ENCODE measurements around the gene BTRC.
"Not testable (repeated sequence)": the region's sequence is repeated elsewhere in the genome, so short reads cannot be mapped to it uniquely, and the experiment has no call there.

The BTRC gene

DNA sequence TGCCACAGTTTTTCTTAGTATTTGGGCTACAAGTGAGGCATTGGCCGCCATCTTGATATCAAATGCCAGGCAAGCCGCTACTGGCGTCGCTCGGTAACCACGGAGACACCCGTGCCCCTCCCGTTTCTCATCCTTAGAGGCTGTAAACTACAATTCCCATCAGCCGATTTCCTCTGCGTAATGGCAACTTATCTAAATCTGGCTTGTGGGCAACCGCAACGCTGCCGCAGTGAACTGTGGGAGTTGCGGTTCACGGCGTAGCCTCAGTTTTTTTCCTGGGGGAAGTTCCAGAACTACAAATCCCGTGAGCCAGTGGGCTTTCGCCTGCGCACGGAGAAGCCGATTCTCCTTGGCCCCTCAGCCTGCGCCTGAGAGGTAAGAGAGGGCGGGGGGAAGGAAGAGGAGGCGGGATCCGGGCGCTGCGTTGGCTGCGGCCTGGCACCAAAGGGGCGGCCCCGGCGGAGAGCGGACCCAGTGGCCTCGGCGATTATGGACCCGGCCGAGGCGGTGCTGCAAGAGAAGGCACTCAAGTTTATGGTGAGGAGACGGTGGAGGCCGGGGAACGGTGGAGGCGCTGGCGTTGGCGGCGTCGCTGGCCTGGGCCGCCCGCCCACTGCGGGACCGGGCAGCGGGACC, at the start of gene BTRC:
Gene BTRC, plus strand, starts transcription at position 474 of the 636 bp plus-strand sequence. Its CDS starts 16 bp downstream, at position 490.
- DNase-seq (ENCODE audit: low read depth in 2 of 3, low spot score in 1 of 3): peak; percentile 91 to 96 (median 92)

DNA sequence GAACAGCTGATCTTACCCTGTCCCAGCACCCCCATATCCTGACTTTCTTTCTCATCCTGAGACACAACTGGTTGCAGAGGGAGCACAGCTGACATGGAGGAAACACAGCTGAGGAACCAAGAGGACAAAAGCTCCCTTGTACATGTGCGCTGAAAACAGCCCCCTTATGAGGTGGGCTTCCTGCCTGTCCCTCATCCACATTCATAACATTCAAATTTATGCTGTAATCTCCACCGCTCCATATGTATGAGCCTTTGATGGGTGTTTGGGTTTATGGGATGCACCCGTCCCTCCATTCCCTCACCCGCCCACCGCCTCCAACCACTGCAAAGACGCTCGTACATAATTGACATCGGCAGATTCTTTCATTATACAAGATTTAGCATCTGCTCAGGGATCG, 49.6 kb upstream of the BTRC start:
- DNase-seq (ENCODE audit: low read depth in 2 of 3, low spot score in 1 of 3): no peak

DNA sequence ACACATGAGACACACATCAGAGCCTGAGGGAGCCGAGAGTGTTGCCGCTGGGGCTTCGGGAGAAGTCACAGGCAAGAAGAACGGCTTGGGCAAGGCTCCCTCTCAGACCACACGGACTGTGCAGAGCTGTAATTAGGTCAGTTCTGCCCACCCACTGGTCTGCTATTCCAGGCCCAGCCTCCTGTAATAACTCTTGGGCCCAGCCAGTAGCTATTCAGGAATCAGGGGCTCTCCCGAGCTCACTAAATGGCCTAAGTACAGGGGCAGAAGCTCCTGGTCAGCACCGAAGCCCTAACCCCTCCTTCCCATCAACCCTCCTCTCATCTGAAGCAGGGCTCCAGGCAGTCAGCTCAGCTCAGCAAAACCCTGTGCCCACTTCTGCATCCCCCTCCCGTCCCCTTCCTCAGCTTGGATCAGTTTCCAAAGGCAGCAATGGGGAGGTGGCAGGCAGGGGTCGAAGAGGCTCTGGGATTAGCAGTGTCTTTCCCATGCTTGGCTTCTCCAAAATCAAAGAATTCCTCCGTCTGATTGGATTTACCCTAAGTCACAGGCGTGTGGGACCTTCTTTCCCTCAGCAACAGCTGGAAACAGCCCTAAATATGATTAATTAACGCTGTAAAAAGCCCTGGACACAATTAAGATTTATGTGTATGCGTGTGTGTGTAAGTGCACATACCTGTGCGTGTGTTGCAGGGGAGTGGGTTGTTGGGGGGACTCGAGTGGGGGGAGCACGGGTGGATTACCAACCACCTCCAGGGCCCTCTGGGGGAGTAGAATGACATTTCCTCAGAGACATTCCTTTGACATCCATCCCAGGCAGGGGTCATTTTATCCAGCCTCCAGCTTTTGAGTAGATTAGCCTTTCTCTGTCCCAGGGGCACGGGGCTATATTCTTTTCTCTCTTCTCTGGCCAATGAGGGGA, 48.4 kb upstream of the BTRC start:
- DNase-seq (ENCODE audit: low read depth in 2 of 3, low spot score in 1 of 3): no peak

DNA sequence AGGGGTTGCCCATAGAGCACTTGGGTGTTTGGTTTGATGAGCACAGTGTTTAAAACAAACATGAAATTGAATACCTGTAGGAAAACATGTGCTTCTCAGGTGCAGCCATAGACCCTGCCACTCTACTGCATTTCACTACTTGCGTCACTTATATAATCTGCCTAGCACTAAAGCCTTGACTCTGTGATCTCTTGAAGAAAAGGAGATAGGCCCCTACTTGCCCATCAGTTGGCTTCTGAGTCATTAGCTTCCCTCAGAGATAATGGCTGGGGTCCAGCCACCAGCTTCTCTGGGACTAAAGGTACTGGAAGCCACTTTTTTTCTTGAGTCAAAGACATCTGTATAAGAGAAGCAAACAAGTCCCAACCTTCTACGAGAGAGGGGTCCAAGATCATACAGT, 45.9 kb upstream of the BTRC start:
- DNase-seq (ENCODE audit: low read depth in 2 of 3, low spot score in 1 of 3): no peak

DNA sequence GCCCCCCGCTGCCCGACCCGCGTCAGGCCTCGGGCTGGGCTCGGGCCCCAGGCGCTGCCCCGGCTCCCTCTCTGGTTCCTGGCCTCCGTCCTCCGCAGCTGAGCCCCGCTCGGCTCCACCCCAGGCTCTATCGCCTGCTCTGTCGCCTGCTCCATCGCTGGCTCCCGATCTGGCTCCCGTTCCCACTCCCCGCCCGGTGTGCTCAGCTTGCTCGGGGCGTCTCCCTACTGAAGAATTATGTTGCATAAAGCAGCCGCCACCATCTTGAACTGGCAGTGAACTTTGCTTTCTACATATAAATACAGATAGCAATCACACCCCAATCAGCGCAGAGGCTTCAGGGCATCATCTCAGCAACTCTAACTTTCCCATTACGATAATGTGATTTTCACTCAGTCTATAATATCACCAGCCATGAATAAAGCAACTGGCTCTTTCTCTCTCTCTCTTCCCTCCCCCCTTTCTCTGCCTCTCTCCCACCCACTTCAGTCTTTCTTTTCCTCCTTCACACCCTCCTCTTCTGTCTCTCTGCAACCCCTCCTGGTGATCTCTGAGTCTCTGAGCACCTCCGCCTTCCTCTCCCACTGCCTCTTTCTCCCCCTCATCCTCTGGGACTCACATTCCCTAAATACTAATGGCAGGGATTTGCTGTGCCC, 43.3 kb upstream of the BTRC start:
- DNase-seq (ENCODE audit: low read depth in 2 of 3, low spot score in 1 of 3): no peak

DNA sequence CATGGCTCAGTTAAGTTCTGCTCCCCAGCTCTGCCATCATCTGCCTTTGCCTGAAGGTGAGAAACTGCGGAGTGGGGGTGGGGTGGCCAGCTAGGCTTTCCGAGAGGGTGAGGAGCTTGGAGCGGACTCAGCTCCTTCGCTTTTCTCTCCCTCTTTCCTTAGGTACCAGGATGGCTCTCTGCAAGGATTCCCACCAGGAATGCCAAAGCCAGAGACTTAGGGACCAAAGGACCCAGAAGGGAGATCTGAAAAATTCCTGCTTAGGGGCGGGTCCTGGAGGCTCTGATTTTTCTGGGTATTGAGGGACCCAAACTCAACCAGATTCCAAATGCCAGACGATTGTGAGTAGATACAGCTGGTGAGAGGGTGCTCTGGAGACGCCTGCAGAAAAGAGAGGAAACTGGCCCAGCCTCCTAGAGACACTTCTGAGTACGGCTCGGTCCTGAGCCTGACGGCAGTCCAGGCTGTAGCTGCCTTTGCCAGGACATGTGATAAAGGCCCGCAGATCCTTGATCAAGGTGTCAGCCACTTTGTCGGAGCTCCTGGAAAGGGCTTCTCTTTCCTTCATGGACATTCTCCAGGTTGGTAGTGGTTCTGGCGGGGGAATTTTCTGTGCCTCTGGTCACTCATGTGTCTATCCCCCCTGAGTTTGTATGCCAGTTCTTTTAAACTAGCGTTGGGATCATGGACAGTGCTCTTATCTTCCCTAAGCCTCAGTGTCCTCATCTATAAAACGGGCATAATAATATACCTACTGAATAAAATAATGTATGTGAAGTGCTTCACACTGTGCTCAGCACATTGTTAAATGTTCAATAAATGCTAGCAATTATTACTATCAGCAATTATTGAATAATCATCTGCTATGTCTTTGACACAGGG, 42.5 kb upstream of the BTRC start:
- DNase-seq (ENCODE audit: low read depth in 2 of 3, low spot score in 1 of 3): no peak

DNA sequence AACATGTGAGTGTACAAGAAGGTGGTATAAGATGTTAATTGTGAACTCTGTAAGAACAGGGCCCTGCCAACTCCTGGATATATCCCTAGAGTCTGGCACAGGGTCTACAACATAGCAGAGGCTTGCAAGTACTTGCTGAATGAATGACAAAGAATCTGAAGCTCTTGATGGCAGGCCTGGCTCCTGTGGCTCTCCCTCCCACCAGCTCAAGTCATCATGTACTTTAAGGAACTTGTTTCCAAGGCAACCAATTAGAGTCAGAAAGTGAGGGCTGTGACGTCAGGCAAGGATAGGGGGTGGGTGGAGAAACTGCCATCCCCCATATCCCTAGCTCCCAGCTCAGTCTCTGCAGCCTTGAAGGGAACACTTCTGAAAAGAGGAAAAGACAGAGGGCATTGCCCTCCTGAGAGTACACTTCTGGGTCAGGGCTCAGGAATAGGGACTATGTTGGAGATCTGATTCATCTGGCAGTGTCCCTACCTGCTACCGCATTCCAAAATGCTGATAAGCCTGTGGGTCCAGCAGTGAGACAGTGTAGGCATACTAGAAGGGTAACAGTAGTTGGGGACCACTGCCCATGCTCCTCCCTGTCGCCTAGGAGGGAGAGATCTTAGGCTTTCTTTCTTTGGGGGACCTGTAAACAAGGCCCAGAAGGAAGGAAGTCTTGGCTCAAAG, 34.6 kb upstream of the BTRC start:
- DNase-seq (ENCODE audit: low read depth in 2 of 3, low spot score in 1 of 3): no peak

DNA sequence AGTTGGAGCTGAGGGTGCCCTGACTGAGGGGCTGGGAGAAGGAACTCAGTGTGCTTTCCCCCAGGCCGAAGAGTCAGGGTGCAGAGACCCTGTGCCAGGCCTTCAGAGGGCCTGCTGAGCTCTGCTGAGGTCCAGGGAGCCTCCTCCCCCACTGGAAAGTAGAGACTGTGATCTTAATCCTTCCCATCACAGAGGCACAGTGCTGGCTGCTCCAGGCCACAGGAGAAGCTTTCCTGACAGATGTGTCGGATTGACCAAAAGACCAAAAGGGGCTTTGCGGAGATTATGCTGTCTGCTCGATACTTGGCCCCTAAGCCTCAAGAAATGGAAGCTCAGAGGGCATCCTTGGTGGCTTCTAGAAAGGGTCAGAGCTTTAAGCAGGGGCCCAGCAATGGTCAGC, 32.9 kb upstream of the BTRC start:
- no peak for DNase-seq (ENCODE audit: low read depth in 2 of 3, low spot score in 1 of 3)

DNA sequence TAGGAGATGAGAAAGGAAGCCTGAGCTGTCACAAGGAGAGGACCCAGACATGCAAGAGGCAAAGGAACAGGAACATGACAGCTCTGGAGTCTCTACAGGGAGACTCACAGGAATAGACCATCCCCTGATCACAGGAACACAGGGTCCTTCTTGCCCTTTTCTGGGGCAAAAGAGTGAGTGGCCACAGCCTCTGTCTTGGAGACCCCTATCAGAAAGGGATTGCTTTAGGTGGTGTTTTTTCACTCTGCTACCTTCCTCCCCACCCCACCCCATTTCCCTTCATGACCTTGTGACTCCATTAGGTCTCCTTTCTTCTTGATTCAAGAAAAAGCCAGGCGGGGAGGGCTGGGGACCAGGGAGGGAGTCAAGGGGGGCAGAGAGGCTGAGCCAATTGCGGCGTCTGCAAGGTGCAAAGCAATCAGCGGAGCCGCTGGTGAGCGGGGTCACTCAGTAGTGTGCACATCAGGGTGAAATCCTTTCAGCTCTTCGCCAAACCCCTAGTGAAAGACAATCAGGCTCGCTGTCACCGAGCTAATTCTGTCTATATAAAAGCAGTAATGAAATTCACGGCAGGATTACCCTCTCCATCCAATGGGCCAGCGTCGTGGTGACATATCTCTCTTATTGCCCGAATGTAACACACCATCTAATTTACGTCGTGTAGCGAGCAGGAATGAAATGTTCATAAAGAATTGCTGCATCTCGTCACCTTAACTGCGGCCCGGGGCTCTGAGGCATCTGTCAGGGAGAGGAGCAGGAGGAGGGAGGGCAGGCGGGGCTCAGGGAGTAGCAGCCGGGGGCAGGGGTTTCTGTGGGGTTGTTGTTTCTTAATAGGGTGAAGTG, 31.5 kb upstream of the BTRC start:
- DNase-seq (ENCODE audit: low read depth in 2 of 3, low spot score in 1 of 3): no peak

DNA sequence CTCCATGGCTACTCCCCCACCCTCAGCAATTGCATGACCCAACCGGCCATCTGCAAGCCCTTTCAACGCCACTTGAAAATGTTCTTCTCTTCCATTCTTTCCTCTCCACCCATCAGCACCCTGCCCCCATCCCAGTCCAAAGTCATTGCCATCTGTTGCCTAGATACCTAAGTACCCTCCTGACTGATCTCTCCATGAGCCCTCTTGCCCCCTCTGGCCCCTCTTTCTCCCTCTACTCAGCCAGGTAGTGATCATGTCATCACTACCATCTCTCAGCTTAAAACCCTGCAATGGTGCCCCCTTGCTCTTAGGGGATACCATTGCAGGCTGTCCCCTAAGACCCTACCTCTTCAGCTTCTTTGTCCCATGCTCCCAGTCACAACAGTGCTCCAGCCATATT, 30.5 kb upstream of the BTRC start:
- DNase-seq (ENCODE audit: low read depth in 2 of 3, low spot score in 1 of 3): no peak

DNA sequence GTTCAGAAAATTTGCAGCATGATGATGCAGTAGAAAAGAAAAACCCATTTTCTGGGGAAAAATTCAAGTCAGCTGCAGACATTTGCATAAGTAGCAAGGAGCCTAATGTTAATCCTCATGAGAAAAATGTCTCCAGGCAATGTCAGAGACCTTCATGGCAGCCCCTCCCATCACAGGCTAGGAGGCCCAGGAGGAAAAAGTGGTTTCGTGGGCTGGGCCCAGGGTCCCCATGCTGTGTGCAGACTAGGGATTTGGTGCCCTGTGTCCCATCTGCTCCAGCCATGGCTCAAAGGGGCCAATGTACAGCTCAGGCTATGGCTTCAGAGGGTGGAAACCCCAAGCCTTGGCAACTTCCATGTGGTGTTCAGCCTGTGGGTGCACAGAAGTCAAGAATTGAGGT, 26.5 kb upstream of the BTRC start:
- DNase-seq (ENCODE audit: low read depth in 2 of 3, low spot score in 1 of 3): not testable (repeated sequence)

DNA sequence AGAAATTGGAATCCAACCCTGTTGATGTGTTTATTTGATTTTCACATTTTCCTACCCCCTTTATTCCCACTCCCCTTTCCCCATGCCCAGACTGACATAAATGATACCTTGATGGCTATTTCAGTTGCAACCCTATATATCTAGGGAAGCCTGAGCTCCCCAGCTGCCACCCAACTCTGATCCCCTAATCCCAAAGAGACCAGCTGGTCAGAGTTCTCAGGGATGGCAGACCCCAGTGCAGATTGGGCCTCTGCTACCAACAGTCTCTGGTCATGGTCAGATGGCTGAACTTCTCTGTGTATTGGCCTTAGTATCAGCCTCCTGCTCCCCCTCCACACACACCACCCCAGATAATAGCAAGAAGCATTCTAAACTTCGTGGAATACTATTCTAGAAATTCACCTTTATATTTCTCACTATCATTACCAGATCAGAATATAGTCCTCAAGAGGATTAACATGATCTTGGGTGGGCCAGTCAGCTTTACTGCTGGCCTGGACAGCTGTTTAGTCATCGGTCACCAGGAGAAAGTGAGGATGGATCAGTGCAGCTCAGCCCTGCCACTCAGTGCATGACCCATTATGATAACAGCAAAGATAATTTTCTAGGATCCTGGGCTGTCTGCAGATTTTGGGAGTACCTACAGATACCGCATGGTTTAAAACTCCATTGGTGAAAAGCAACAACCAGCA, 24.5 kb upstream of the BTRC start:
- no peak for DNase-seq (ENCODE audit: low read depth in 2 of 3, low spot score in 1 of 3)

DNA sequence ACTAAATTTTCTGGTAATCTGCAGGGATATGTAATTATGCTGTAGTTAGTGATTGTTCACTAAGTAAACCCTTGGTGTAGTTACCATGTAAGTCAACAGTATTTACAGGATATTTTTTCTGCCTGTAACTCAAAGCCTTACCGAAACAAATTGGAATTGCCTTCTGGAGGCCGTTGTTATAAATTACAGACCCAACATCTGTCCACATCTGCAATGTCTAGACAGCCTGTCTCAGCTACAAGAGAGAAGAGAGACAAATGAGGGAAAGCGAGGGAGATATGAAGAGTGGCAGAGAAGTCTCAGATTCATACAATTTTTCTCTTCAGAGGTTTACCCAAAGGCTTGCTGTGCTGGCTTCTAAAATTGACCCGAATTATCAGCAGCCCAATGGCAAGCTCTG, 23.7 kb upstream of the BTRC start:
- DNase-seq (ENCODE audit: low read depth in 2 of 3, low spot score in 1 of 3): no peak

DNA sequence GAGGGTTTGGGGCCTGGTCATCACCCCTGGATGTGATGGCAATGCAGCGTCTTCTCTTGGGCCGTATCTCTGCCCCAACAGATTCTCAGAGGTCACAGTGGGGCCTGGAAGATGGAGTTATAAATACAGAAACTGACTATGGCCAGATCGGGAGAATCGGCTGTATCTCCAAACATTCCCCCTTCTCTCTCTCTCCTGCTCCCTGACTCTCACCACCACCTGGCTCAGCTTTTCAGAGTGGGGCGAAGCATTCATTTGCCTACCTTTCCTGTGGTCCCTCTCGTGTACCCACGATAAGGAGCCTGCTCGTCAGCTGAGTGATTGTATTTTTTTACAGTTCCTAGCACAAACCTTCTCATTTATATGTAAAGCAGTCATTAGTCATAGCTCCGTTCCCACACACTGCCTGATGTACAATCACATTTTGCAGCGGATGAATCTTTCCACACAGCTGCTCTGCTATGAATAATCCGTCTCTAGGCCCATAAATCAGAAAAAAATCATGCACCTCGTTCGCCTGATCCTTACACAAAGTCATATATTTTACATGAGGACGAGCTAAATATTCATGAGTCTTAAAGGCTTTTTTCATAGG, 23.2 kb upstream of the BTRC start:
- DNase-seq (ENCODE audit: low read depth in 2 of 3, low spot score in 1 of 3): no peak

DNA sequence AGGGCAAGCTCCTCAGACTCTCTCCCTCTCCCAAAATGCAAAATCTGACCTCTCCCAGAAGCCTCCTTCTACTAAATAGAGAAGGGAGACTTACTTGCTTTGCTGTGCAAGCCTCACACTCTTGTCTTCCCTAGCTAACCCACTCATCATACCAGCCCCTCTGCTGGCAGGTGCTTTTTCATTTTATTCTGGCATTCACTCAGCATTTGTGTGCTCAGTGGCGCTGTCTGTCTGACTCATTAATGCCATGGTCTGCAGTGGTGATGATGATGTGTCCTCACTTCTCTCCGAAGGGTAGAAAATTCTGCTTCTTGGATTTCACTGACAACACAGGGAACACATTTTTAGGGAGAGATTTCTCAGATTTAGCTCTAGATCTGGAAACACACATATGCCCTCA, 22.0 kb upstream of the BTRC start:
- no peak for DNase-seq (ENCODE audit: low read depth in 2 of 3, low spot score in 1 of 3)

DNA sequence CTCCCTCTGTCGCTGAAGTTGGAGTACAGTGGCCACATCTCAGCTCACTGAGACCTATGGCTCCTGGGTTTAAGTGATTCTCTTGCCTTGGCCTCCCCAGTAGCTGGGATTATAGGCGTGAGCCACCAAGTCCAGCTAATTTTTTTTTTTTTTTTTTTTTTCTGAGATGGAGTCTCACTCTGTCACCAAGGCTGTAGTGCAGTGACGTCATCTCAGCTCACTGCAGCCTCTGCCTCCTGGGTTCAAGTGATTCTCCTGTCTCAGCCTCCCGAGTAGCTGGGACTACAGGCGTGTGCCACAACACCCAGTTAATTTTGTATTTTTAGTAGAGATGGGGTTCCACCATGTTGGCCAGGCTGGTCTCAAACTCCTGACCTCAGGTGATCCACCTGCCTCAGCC, 19.7 kb upstream of the BTRC start:
- DNase-seq (ENCODE audit: low read depth in 2 of 3, low spot score in 1 of 3): not testable (repeated sequence)

DNA sequence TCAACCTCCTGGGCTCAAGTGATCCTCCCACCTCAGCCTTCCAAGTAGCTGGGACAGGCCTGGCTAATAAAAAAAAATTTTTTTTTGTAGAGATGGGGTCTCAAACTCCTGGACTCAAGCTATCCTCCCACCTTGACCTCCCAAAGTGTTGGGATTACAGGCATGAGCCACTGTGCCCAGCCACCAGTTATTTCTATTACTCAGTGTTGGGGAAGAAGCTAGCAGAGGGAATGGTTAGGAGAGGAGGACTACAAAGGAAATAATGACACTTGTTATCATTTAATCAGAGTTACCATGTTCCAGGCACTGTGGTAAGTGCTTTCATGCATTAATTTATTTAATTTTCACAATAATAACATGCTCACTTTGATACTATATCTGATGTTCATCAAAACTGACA, 17.6 kb upstream of the BTRC start:
- DNase-seq (ENCODE audit: low read depth in 2 of 3, low spot score in 1 of 3): no peak

DNA sequence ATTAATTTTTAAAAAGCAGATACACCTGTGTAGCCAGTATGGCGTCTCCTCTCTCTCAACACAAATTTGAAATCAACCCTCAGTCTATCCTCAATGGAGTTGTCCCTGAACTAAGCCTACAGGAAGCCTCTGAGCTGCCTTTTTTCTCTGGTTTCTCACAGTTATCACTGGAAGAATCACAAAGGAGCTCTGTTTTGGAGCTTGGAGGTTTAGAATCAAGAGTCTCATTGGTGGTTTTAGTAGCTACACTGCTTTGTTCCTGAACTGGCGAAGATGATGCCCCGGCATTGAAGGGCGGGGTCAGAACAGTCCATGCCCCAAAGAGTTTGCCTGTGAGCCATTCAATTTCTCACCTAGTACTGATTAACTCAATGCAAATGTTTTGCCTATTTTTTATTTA, 16.1 kb upstream of the BTRC start:
- DNase-seq (ENCODE audit: low read depth in 2 of 3, low spot score in 1 of 3): no peak

DNA sequence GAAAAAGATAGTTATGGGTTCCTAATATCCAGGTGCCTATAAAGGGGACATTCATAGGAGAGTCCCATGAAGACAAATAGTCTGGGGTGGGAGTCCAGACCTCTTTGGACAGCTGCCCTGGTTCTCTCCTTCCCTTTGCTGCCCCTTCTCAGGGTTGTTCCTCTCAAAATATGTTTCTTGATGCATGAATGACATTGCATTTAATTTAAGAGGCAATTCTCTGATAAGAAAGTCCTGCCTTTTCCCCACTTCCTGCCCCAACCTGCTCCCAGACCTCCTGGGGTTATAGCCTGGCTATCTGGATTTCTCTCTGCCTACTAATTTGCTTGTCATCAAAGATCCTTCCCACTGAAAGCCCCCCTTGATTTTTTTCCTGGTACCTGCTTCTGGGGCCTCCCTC, 12.5 kb upstream of the BTRC start:
- no peak for DNase-seq (ENCODE audit: low read depth in 2 of 3, low spot score in 1 of 3)

Measured in stimulated activated CD4-positive, alpha-beta T cell treated with anti-CD3 and anti-CD28 coated beads, Interleukin-12 subunit alpha, Interleukin-12 subunit beta, amount 100 ng/mL, for 48 hours (primary cell).